ENCODE data around the gene HOXB2. TPM values are rescaled to one million over a fixed set of nuclear protein-coding genes. Genes with fewer than 3 reads are reported as not detected.

Gene HOXB2
- total and polyA plus RNA-seq, 2 donors (not counting 1 experiment from before 2014, with no cell fraction given): 6.1 to 9.2 TPM

GRCh38 chr17:48546924-48547807 lies 2.3 kb upstream of the HOXB2 start:
- Histone ChIP-seq H3K27me3 (replicated peaks in 1 of 4; ENCODE audit: control extremely low read depth in 1 of 4, control insufficient read depth in 3 of 4, insufficient read depth in 4 of 4, low read length in 3 of 4) (peaks cover 0 to 46% (median 16%) of the 10 kb centered on the region in 4 experiments), H2AFZ (ENCODE audit: insufficient read depth, low read depth, low read length, poor library complexity, severe bottlenecking) (peak overlapping the region; percentile 39), H3K36me3 (replicated peaks in 1 of 2; ENCODE audit: control extremely low read depth in 1 of 2, control insufficient read depth in 1 of 2, extremely low read depth in 1 of 2, insufficient read depth in 2 of 2, low read length in 1 of 2) (no peaks in the 10 kb centered on the region), H4K20me1 (ENCODE audit: control insufficient read depth, insufficient read depth, low read length, poor library complexity, severe bottlenecking) (no peaks in the 10 kb centered on the region), H3K79me2 (ENCODE audit: control insufficient read depth, insufficient read depth, low read length) (no peaks in the 10 kb centered on the region), H3K27ac (ENCODE audit: low read length in 2 of 2) (no peak overlapping the region), H3K4me2 (replicated peaks; ENCODE audit: low read depth, low read length, poor library complexity, severe bottlenecking) (peak overlapping the region; percentile 61), H3K4me1 (ENCODE audit: control insufficient read depth in 2 of 2, insufficient read depth in 2 of 2, low read length in 2 of 2) (peaks cover 34 to 35% of the 10 kb centered on the region in 2 donors), H3K9me3 (ENCODE audit: control extremely low read depth in 1 of 3, control insufficient read depth in 2 of 3, insufficient read depth in 1 of 3, low read length in 2 of 3) (peaks cover 0 to 6% (median 0%) of the 10 kb centered on the region in 3 donors), H3K4me3 (ENCODE audit: control extremely low read depth in 1 of 5, extremely low read depth in 1 of 5, insufficient read depth in 1 of 5, low read depth in 2 of 5, low read length in 4 of 5) (no peak overlapping the region), H3K9ac (ENCODE audit: low read length) (no peak overlapping the region)
- WGBS (ENCODE audit: insufficient coverage): 68% methylated on average over 6 of the region's 10 CpGs
- no peak for ATAC-seq (ENCODE audit: low read depth)
- POLR2A ChIA-PET: interaction anchor here (0.7 kb wide), 1 partner anchor 78 kb away, joined by 4 read pairs; no protein-coding TSS in a partner anchor
- Mint-ChIP-seq H3K4me1 (peaks cover 23% of the 10 kb centered on the region), H3K27me3 (peaks cover 46% of the 10 kb centered on the region), H3K4me3 (peak overlapping the region; percentile 40), H3K9me3 (ENCODE audit: insufficient read depth) (no peaks in the 10 kb centered on the region), H3K27ac (no peak overlapping the region)
- TF ChIP-seq, protein P1, sequence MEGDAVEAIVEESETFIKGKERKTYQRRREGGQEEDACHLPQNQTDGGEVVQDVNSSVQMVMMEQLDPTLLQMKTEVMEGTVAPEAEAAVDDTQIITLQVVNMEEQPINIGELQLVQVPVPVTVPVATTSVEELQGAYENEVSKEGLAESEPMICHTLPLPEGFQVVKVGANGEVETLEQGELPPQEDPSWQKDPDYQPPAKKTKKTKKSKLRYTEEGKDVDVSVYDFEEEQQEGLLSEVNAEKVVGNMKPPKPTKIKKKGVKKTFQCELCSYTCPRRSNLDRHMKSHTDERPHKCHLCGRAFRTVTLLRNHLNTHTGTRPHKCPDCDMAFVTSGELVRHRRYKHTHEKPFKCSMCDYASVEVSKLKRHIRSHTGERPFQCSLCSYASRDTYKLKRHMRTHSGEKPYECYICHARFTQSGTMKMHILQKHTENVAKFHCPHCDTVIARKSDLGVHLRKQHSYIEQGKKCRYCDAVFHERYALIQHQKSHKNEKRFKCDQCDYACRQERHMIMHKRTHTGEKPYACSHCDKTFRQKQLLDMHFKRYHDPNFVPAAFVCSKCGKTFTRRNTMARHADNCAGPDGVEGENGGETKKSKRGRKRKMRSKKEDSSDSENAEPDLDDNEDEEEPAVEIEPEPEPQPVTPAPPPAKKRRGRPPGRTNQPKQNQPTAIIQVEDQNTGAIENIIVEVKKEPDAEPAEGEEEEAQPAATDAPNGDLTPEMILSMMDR (IDR thresholded peaks at IDR 0.05): no peak
- no peak for TF ChIP-seq EZH2 (IDR thresholded peaks at IDR 0.05; ENCODE audit: borderline replicate concordance, insufficient read depth, low read depth, low read length, poor library complexity, severe bottlenecking)
- no peak for DNase-seq
- intact Hi-C loops (cut with micrococcal nuclease): loop anchor here (10.0 kb wide), 1 partner anchor 52 kb away; no protein-coding TSS in a partner anchor
- CTCF ChIA-PET: interaction anchor here (0.6 to 1.5 kb wide), 3 partner anchors 55 to 297 kb away, joined by 3 to 4 read pairs (median 4); no protein-coding TSS in a partner anchor
